CD4-positive, alpha-beta T cell treated with Interferon alpha-2 for 1 hour (primary cell): Measurements from ENCODE around the gene ZC3HAV1.
A peak's percentile ranks its signal among the peaks of the same experiment; 100 is the strongest.
"Not testable (repeated sequence)": the region's sequence is repeated elsewhere in the genome, so short reads cannot be mapped to it uniquely, and the experiment has no call there.

Experiments
- DNase-seq, 2 donors: peaks; one replicate each; pipeline ENCODE4 v3.0.0-alpha.2; 2020 to 2022

The ZC3HAV1 gene

GRCh38 chr7:139049111-139049510 is 60.4 kb downstream of the ZC3HAV1 start:
- DNase-seq: no peak

DNA sequence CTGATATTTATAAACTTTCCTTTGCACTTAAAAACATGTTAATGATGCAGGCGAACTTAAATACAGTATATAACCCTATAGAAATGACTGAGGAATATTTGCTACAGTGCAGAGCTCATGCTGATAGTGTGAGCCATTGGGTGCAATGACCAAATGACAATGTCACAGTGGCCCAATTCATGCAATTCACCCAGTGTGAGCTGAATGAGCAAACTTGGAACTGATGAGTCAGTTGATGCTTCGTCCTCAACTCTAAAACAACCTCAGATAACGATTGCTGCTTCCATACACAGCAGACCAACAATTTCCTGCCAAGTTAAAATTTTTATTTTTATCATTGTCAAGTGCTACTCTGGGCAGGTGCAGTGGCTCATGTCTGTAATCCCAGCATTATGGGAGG is 61.5 kb downstream of the ZC3HAV1 start:
- no peak for DNase-seq

GRCh38 chr7:139046143-139046542 is 63.4 kb downstream of the ZC3HAV1 start:
- DNase-seq: no peak

DNA sequence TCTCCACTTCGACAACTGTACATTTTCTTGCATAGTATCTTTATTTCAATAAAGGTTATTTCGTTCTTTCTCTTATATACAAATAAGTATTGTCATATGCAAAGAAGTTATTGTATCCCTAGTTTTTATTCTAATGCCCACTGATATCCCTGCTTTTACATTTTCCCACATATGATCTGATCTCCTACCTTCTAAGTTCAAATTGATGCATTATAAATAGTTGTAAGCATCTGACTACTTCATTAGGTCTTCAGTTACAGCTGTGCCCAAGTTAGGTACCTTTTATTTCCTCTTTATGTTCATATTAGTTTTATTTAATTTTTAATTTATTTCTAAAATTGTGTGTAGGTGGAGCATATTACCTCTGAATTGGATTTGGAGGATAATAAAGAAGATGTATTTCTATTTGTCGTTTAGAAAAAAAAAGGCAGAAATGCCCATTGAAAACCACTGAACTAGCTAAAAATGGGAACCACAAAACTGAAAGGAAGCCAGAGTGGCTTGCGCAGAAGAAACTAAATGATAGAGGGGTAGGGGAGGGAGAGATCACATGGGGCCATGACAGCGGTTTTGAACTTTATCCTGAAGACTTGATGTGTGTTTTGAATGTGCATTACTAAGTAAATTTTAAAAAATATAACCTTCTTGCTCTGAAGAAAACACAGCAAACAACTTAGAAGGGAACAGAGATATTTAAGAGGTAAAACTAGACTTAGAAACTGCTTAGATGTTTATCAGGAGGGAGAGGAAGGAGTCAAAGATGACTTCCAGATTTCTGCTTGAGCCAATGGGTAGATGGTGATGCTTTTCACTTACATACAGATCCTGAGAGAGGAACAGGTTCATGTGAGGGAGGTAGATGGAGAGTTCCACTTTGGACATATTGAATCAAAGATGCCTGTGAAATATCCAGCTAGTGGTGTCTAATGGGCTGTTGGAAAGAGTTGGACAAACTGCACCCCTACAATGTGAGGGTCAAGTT is 64.4 kb downstream of the ZC3HAV1 start:
- DNase-seq: peak in 1 of 2 donors; percentile 50

DNA sequence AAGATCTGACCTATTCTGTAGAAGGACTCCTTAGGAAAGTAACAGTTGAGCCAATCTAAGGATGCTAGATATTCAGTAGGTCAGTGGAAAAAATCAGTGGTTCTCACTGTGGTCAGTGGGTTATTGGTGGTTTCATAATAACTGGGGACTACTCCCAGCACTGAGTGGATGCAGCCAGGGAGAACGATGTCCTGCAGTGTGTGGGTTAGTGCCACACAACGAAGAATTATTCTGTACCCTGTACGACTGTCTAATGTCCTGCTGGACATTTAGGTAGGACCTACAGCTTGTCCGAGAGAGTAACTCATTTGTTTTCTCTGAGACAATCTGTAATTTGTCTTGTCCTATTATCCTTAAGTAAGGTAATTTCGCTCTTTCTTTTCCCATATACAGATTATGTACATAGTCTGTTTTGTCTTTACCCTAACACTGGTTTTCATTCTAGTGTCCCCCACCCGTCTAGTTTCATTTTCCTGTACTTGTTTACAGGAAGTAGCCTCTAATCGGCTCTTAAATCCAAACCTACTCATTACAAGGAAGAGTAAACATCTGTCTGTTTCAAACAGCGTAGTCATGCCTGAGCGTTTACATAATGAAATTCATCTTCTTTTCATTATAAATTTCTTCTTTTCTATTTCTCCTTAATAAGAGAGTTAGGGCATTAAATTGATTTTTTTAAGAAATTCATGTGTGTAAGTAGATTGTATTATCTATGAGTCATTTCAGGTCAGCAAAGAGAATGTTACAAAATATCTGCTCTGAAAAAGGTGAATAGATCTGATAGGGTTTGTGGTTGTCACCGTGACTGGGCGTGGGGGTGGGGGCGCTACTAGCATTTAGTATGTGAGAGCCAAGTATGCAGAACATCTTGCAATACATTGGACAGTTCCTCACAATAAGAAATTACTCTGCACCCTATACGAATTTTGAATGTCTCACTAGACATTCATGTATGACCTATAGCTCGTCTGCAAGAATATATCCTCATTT is 65.4 kb downstream of the ZC3HAV1 start:
- peak; percentile 63 to 79 for DNase-seq

DNA sequence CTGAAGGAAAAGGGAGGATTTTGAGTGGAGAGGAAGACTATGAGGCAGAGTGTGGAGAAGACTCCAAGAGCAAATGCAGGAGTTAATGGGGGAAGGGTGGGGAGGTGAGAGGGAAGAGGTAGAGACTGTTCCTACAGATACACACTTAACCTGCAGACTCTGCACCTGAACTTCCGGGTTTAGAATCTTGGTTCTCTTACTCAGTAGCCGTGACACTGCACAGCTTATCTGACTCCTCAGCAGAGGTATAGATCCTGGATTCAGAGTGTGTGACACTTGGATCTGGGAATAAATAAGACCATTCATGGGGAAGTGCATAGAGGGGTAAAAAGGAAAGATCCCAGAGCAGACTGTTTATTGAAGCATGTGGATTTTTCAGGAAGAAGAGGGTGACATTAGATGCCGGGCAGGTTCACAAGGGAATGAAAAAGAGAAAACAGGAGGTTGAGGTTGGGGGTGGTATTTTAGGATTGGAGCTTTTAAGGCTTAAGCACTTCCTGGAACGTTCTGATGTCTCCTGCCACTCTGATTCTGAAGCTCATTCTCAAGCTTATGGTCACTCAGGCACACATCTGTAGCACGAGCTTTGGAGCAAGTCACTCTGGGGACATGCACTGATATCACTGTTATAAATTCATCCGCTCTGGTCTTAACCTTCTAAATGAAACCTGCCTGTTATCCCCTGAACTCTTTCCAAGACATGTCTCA is 68.0 kb downstream of the ZC3HAV1 start:
- no peak for DNase-seq

- DNase-seq: no peak
Measured at GRCh38 chr7:139038691-139039090, 70.8 kb downstream of the ZC3HAV1 start.

- no peak for DNase-seq
Measured at GRCh38 chr7:139036901-139037300, 72.6 kb downstream of the ZC3HAV1 start.

DNA sequence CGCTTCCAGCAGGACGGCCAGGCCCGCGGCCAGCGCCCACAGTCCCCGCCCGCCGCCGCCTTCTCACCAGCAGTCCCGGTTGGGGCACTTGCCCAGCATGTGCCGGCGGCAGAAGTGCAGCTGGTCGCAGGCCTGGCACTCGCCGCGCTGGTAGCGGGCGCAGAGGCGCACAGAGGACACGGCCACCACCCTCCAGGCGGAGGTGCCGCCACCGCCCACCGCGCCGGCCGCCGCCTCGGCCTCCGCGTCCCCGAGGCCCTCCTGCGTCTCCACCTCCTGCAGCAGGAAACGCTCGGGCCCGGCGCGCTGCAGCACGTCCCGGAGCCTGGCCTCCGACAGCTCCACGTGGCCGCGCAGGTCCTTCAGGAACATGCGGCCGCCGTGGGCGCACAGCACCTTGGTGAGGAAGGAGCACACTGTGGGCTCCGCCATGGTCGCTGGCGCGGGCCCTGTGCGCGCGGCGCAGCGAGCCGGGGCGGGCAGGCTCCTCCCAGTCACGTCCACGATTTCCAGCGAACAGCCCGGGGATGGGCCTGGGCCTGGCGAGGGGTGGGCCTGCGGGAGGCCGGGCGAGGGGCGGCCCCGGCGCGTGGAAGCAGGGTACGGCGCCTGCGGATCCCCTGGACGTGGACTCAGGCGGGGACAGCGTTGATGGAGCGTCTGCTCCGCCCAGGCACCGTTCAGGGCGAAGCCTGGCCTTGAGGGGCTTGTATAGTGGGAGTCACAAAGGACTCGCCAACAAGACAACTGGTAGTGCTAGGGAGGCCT is 73.8 kb downstream of the ZC3HAV1 start, which contains the start of gene ZC3HAV1L:
Gene ZC3HAV1L, minus strand, starts transcription at position 457 of the 768 bp plus-strand sequence. Its CDS starts 25 bp downstream, at position 432.
- DNase-seq: peak in 1 of 2 donors; percentile 43

GRCh38 chr7:139034855-139035585 is 74.5 kb downstream of the ZC3HAV1 start:
- DNase-seq: no peak

- DNase-seq: no peak
Measured at GRCh38 chr7:139034336-139034735, 75.2 kb downstream of the ZC3HAV1 start.

DNA sequence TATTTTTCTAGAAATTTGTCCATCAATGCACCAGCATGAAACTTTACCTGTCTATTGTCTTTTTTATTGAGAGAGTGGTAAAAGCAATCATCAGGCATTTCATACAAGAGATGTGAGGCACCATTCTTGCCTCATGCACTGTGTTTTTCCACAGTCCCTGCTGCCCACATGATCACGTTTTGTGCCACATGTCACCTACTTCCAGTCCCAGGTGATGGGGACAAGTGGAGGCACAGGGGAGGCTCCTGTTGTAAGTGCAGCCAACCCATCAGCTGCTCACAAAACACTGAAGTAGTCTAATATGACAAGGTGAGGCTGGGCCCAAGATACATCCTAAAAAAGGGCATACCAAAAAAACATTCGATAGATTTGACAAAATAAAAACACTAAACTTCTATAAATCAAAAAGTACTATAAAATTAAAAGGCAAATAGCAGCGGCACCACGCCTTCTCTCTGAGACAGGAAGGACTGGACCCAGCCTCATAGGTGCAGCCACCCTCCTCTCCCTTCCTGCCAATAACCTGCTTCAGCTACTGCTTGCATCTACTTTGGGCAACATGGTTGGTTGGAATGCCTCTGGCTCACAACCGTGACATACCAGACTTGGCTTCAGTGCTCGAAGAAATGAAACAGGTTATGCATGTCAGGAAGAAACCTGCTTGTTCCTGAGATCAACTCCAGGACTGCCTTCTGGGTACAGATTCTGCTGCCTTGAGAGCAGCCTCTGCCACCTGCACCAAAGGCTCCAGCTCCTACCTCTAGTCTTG is 76.0 kb downstream of the ZC3HAV1 start:
- no peak for DNase-seq

- DNase-seq: no peak
Measured at GRCh38 chr7:139032473-139032872, 77.0 kb downstream of the ZC3HAV1 start.

GRCh38 chr7:139029353-139029752 is 80.2 kb downstream of the ZC3HAV1 start:
- no peak for DNase-seq

GRCh38 chr7:139026551-139026950 is 83.0 kb downstream of the ZC3HAV1 start:
- no peak for DNase-seq

DNA sequence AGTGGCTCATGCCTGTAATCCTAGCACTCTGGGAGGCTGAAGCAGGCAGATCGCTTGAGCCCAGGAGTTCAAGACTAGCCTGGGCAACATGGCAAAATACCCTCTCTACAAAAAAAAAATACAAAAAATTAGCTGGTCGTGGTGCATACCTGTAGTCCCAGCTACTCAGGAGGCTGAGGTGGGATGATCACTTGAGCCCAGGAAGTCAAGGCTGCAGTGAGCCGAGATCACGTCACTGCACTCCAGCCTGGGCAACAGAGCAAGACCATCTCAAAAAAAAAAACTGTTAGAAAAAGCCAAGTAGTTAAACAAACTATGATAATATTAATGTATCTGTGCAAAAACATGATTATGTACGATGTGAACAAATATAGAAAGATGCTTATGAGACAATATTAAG is 83.7 kb downstream of the ZC3HAV1 start:
- DNase-seq: not testable (repeated sequence)

DNA sequence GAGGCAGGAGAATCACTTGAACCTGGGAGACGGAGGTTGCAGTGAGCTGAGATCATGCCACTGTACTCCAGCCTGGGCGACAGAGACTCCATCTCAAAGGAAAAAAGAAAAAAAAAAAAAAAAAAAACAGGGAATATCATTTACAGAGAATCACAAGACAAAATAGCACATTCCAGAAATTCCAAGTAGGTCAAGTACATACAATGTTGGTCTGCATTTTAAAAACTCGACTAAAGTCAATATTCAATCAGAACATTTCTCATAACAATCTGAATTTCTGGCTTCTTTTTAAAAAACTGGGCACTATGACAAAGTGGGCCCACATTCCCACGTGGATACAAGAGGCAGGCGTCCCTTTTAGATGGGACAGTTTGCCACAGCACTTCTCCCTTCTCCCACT is 86.4 kb downstream of the ZC3HAV1 start:
- DNase-seq: no peak

- no peak for DNase-seq
Measured at GRCh38 chr7:139022286-139022685, 87.2 kb downstream of the ZC3HAV1 start.

- DNase-seq: no peak
Measured at GRCh38 chr7:139018910-139019309, 90.6 kb downstream of the ZC3HAV1 start.

- DNase-seq: peak; percentile 60 to 77
Measured at GRCh38 chr7:139016931-139017511, 92.5 kb downstream of the ZC3HAV1 start.
